SK-N-SH treated with all-trans-retinoic acid at 6 μM for 48 hours (cell line): ENCODE data around the gene RAPGEF5.

ENCODE experiments used
- ATAC-seq: fragments of 200-7000 bp; cut with Tn5 transposase; 3 replicates; pipeline ENCODE4 v1.9.1; 2020; ENCODE audit warnings: mild to moderate bottlenecking, moderate library complexity
- ARNTL ChIP-seq: fragments of 450-650 bp; formaldehyde crosslinking; IDR thresholded peaks from 2 replicates; pipeline ENCODE4 v1.5.0; 2020; ENCODE audit warnings: low read depth, mild to moderate bottlenecking, moderate library complexity, borderline replicate concordance
- BACH2 ChIP-seq: fragments of 250-450 bp; sonication (Bioruptor Pico); IDR thresholded peaks from 2 replicates; pipeline ENCODE4 v1.9.0; 2021; ENCODE audit warnings: mild to moderate bottlenecking, borderline replicate concordance
- ESRRG ChIP-seq: fragments of 250-450 bp; sonication (Bioruptor Pico); IDR thresholded peaks from 2 replicates; pipeline ENCODE4 v1.6.1; 2021; ENCODE audit warnings: mild to moderate bottlenecking
- GLIS3 ChIP-seq: fragments of 250-450 bp; sonication (Bioruptor Pico); IDR thresholded peaks from 2 replicates; pipeline ENCODE4 v1.5.0; 2020; ENCODE audit warnings: mild to moderate bottlenecking, moderate library complexity
- ISL1 ChIP-seq: fragments of 250-450 bp; sonication (Bioruptor Pico); IDR thresholded peaks from 2 replicates; pipeline ENCODE4 v2.1.2; 2022; ENCODE audit warnings: mild to moderate bottlenecking, moderate library complexity
- OSR1 ChIP-seq: fragments of 250-450 bp; sonication (Bioruptor Pico); IDR thresholded peaks from 2 replicates; pipeline ENCODE4 v1.8.0; 2022; ENCODE audit warnings: moderate library complexity, mild to moderate bottlenecking, inconsistent platforms
- PPARA ChIP-seq: fragments of 250-450 bp; sonication (Bioruptor Pico); IDR thresholded peaks from 2 replicates; pipeline ENCODE4 v1.5.0; 2020; ENCODE audit warnings: mild to moderate bottlenecking, borderline replicate concordance
- RARB ChIP-seq: fragments of 250-450 bp; sonication (Bioruptor Pico); IDR thresholded peaks from 2 replicates; pipeline ENCODE4 v1.8.0; 2021; ENCODE audit warnings: mild to moderate bottlenecking, moderate library complexity
- SNAI2 ChIP-seq: fragments of 250-450 bp; sonication (Bioruptor Pico); IDR thresholded peaks from 2 replicates; pipeline ENCODE4 v1.5.0; 2020; ENCODE audit warnings: mild to moderate bottlenecking, moderate library complexity
- TOX ChIP-seq: fragments of 250-450 bp; sonication (Bioruptor Pico); IDR thresholded peaks from 2 replicates; pipeline ENCODE4 v1.8.0; 2021; ENCODE audit warnings: mild to moderate bottlenecking, moderate library complexity, borderline replicate concordance
- ZC3H10 ChIP-seq: fragments of 250-450 bp; sonication (Bioruptor Pico); IDR thresholded peaks from 2 replicates; pipeline ENCODE4 v1.5.1; 2021; ENCODE audit warnings: mild to moderate bottlenecking, moderate library complexity
- ZFP3 ChIP-seq: fragments of 250-450 bp; sonication (Bioruptor Pico); IDR thresholded peaks from 2 replicates; pipeline ENCODE4 v1.5.0; 2020; ENCODE audit warnings: mild to moderate bottlenecking, moderate library complexity
- ZFP30 ChIP-seq: fragments of 450-650 bp; formaldehyde crosslinking; IDR thresholded peaks from 2 replicates; pipeline ENCODE4 v1.5.0; 2022; ENCODE audit warnings: mild to moderate bottlenecking, moderate library complexity
- ZNF565 ChIP-seq: fragments of 450-650 bp; formaldehyde crosslinking; conservative IDR thresholded peaks from 2 replicates; pipeline ENCODE4 v1.5.0; 2020; ENCODE audit warnings: low read depth, mild to moderate bottlenecking, moderate library complexity
- ZNF70 ChIP-seq: fragments of 450-650 bp; formaldehyde crosslinking; IDR thresholded peaks from 2 replicates; pipeline ENCODE4 v1.5.0; 2020; ENCODE audit warnings: mild to moderate bottlenecking, moderate library complexity
- ZNF8 ChIP-seq: fragments of 450-650 bp; formaldehyde crosslinking; IDR thresholded peaks from 2 replicates; pipeline ENCODE4 v1.5.0; 2020; ENCODE audit warnings: mild to moderate bottlenecking, moderate library complexity
- TF ChIP-seq, protein P1 (sequence below): fragments of 250-450 bp; sonication (Bioruptor Pico); IDR thresholded peaks from 2 replicates; pipeline ENCODE4 v1.5.0; 2020; ENCODE audit warnings: mild to moderate bottlenecking, moderate library complexity
- TF ChIP-seq, protein P2 (sequence below): fragments of 250-450 bp; sonication (Bioruptor Pico); IDR thresholded peaks from 2 replicates; pipeline ENCODE4 v1.5.1; 2020; ENCODE audit warnings: low read depth, mild to moderate bottlenecking, moderate library complexity
- TF ChIP-seq, protein P3 (sequence below): fragments of 250-450 bp; sonication (Bioruptor Pico); IDR thresholded peaks from 2 replicates; pipeline ENCODE4 v1.5.1; 2021; ENCODE audit warnings: mild to moderate bottlenecking, moderate library complexity
- TF ChIP-seq, protein P4 (sequence below): fragments of 250-450 bp; sonication (Bioruptor Pico); IDR thresholded peaks from 2 replicates; pipeline ENCODE4 v1.8.0; 2020; ENCODE audit warnings: mild to moderate bottlenecking, moderate library complexity, borderline replicate concordance

The RAPGEF5 gene

DNA sequence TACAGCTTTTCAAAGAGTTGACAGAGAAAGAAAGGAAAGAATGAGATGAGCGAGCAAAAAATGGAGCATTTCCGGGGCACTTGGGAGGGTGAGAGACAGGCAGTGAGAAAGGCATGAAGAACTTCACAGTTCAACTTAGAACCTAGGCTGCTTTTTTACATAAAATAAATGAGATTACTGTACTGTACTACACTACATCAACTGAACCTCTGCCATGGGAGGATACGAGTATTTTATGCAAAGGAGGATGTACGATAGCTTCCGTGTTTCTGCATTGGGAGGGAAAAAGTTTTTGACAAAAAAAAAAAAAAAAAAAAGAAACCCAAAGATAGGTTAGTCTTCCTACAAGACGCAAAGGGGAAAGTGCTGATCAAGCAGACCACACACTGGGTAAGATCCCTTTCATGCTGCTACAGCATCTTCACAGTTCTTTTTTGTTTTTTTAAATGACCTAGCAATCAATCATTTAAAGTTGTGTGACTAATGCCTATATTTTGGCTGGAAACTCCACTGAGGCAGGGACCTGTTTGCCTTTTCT, 88.0 kb downstream of the RAPGEF5 start (continued):
- TF ChIP-seq, protein P1, sequence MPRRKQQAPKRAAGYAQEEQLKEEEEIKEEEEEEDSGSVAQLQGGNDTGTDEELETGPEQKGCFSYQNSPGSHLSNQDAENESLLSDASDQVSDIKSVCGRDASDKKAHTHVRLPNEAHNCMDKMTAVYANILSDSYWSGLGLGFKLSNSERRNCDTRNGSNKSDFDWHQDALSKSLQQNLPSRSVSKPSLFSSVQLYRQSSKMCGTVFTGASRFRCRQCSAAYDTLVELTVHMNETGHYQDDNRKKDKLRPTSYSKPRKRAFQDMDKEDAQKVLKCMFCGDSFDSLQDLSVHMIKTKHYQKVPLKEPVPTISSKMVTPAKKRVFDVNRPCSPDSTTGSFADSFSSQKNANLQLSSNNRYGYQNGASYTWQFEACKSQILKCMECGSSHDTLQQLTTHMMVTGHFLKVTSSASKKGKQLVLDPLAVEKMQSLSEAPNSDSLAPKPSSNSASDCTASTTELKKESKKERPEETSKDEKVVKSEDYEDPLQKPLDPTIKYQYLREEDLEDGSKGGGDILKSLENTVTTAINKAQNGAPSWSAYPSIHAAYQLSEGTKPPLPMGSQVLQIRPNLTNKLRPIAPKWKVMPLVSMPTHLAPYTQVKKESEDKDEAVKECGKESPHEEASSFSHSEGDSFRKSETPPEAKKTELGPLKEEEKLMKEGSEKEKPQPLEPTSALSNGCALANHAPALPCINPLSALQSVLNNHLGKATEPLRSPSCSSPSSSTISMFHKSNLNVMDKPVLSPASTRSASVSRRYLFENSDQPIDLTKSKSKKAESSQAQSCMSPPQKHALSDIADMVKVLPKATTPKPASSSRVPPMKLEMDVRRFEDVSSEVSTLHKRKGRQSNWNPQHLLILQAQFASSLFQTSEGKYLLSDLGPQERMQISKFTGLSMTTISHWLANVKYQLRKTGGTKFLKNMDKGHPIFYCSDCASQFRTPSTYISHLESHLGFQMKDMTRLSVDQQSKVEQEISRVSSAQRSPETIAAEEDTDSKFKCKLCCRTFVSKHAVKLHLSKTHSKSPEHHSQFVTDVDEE (CRISPR knock-in tag), result no peak
- TF ChIP-seq ZC3H10 (CRISPR knock-in tag), result no peak
- TF ChIP-seq SNAI2, result no peak
- no peak for TF ChIP-seq BACH2
- TF ChIP-seq GLIS3, result no peak
- no peak for TF ChIP-seq PPARA (CRISPR knock-in tag)
- TF ChIP-seq OSR1, result no peak

DNA sequence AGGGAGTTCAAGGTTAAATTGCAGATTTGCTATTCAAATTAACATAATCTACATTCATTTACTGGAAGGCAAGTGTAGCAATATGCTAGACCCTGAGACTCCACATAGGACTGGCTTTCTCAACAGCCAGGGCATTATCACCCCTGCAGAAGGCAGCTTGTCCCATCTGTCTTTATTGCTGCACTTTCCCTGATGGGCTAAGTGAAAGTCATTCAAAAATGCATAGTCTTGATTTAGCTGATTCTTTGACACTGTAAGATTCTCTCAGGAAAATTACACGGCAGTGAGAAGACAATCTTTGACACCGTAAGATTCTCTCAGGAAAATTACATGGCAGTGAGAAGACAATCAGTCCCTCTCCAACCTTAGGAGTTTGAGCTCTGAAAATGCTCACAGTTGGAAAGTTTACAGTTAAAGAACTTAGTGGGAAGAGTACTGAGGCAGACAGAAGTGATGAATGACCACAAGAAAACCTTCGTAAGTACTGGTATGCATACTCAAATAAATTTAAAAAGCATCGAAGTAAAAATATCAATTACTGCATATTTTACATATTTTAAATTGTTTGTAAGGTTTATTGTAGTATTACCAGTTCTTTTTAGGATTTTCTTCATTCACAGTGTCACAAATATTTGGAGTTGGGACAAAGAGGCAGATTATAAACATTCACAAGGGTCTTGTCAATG, 88.9 kb downstream of the RAPGEF5 start:
- peak; percentile 64 for ATAC-seq

DNA sequence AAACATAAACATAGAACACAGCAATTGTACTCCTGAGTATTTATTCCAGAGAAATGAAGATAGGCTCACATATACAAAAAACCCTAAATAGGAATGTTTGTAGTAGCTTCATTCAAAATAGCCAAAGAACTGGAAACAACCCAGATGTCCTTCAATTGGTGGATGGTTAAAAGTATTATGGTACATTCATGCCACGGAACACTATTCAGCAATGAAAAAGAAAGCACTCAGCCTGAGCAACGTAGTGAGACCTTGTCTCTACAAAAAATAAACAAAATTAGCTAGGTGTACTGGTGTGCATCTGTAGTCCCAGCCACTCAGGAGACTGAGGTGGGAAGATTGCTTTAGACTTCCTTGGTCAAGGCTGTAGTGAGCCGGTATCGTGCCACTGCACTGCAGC, 94.4 kb downstream of the RAPGEF5 start:
- TF ChIP-seq ZNF8 (CRISPR knock-in tag), result peak; percentile 80
- no peak for TF ChIP-seq ZFP30 (CRISPR knock-in tag)

More for the DNA sequence above, 88.9 kb downstream of the RAPGEF5 start:
- TF ChIP-seq ISL1 (CRISPR knock-in tag) (peak; percentile 76), TOX (CRISPR knock-in tag) (no peak), ESRRG (0 out of 2 replicates have a peak, but pooled peaks have one; percentile 28)
- TF ChIP-seq, all 23 proteins: peak for 2

DNA sequence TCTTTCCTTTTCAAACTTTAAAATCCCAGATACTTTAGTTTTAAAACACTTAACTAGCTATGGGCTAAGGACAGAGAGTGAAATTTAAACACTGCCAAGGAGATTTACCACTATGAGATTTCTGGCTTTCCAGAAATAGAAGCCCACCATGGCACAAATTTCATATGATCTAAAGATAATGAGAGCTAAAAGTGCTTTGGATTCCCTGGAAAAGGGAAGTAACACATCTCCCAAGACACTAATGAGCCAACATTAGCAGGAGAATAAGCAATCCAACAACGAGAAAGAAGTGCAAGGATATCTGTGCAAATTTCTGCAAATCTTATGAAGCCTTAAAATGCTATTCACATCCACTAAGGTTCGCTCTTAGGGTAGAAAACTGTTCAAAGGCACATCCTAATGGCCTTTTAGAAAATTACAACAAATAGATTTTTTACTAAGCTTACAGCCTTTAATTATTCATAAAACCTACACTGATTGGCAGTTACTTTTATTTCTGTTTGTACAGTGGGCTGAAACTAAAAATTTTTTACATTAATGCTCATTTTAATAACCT, 100.3 kb downstream of the RAPGEF5 start:
- ATAC-seq, result peak; percentile 44; the same call in 1 of the 3 replicates
- TF ChIP-seq TOX (CRISPR knock-in tag), result no peak

More for the DNA sequence above, 94.4 kb downstream of the RAPGEF5 start:
- ATAC-seq, result no peak

DNA sequence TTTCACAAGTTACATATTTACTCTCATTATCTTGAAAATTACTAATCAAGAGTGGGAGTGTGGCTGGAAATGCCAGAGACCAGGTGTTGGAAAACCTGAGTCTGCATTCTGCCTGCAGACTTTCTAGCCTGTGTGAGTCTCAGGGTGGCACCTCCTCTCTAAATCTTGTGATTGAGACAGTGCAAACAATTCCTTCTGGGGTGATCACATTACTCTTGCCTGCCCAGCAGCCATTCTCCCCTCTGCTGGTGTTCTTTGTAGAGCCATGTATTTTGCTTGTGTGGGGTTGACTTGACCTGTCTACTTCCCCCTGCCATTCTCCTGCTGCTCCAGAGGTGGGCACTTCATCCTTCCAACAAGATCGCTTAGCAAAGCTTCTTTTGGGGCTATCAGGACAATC, 101.1 kb downstream of the RAPGEF5 start:
- no peak; the same call in 2 of the 3 replicates for ATAC-seq
- TF ChIP-seq BACH2, result no peak
- no peak for TF ChIP-seq ISL1 (CRISPR knock-in tag)
- TF ChIP-seq, protein P2, sequence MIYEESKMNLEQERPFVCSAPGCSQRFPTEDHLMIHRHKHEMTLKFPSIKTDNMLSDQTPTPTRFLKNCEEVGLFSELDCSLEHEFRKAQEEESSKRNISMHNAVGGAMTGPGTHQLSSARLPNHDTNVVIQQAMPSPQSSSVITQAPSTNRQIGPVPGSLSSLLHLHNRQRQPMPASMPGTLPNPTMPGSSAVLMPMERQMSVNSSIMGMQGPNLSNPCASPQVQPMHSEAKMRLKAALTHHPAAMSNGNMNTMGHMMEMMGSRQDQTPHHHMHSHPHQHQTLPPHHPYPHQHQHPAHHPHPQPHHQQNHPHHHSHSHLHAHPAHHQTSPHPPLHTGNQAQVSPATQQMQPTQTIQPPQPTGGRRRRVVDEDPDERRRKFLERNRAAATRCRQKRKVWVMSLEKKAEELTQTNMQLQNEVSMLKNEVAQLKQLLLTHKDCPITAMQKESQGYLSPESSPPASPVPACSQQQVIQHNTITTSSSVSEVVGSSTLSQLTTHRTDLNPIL (CRISPR knock-in tag), result no peak
- TF ChIP-seq, protein P3, sequence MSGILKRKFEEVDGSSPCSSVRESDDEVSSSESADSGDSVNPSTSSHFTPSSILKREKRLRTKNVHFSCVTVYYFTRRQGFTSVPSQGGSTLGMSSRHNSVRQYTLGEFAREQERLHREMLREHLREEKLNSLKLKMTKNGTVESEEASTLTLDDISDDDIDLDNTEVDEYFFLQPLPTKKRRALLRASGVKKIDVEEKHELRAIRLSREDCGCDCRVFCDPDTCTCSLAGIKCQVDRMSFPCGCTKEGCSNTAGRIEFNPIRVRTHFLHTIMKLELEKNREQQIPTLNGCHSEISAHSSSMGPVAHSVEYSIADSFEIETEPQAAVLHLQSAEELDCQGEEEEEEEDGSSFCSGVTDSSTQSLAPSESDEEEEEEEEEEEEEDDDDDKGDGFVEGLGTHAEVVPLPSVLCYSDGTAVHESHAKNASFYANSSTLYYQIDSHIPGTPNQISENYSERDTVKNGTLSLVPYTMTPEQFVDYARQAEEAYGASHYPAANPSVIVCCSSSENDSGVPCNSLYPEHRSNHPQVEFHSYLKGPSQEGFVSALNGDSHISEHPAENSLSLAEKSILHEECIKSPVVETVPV (CRISPR knock-in tag), result no peak
- TF ChIP-seq ZNF565 (CRISPR knock-in tag), result no peak
- TF ChIP-seq ZNF70 (CRISPR knock-in tag), result no peak
- no peak for TF ChIP-seq GLIS3
- TF ChIP-seq, protein P4, sequence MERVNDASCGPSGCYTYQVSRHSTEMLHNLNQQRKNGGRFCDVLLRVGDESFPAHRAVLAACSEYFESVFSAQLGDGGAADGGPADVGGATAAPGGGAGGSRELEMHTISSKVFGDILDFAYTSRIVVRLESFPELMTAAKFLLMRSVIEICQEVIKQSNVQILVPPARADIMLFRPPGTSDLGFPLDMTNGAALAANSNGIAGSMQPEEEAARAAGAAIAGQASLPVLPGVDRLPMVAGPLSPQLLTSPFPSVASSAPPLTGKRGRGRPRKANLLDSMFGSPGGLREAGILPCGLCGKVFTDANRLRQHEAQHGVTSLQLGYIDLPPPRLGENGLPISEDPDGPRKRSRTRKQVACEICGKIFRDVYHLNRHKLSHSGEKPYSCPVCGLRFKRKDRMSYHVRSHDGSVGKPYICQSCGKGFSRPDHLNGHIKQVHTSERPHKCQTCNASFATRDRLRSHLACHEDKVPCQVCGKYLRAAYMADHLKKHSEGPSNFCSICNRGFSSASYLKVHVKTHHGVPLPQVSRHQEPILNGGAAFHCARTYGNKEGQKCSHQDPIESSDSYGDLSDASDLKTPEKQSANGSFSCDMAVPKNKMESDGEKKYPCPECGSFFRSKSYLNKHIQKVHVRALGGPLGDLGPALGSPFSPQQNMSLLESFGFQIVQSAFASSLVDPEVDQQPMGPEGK (CRISPR knock-in tag), result no peak
- TF ChIP-seq ESRRG, result no peak
- TF ChIP-seq PPARA (CRISPR knock-in tag), result no peak
- no peak for TF ChIP-seq ZFP3 (CRISPR knock-in tag)
- no peak for TF ChIP-seq RARB (CRISPR knock-in tag)
- TF ChIP-seq ARNTL, result no peak
